LHCN-M2 (cell line): Measurements from ENCODE around the gene FAM20C. TPM values are rescaled to one million over a fixed set of nuclear protein-coding genes. Genes with fewer than 3 reads are reported as not detected.

Experiments used
- DNase-seq: peaks from one replicate; pipeline ENCODE4 v3.0.0-alpha.2; 2012; ENCODE audit warnings: low read depth
- total RNA-seq: library from RNA; depleted of rRNA; stranded (reverse); fragments of >200 nt; gene quantifications from 2 replicates; pipeline ENCODE4 v1.2.3, GENCODE V29; 2014; rRNA removed

The FAM20C gene
- total RNA-seq, 1 experiment from 2014 or later, result 36.4 TPM

- no peak for DNase-seq
Measured at GRCh38 chr7:300546-301290, 108.3 kb downstream of the FAM20C start.

GRCh38 chr7:301291-302053, 109.1 kb downstream of the FAM20C start:
- no peak for DNase-seq

- DNase-seq, result no peak
Measured at GRCh38 chr7:302054-302992, 110.0 kb downstream of the FAM20C start.

GRCh38 chr7:303425-303824, 111.1 kb downstream of the FAM20C start:
- no peak for DNase-seq

GRCh38 chr7:303884-304573, 111.7 kb downstream of the FAM20C start:
- no peak for DNase-seq

- DNase-seq, result no peak
Measured at GRCh38 chr7:304574-305409, 112.4 kb downstream of the FAM20C start.

- no peak for DNase-seq
Measured at GRCh38 chr7:305410-306151, 113.2 kb downstream of the FAM20C start.

GRCh38 chr7:307970-308369, 115.6 kb downstream of the FAM20C start:
- no peak for DNase-seq

GRCh38 chr7:309586-310228, 117.3 kb downstream of the FAM20C start:
- no peak for DNase-seq

Other genes with a start within 250 kb of the FAM20C start
- gene FOXL3, start 97.6 kb downstream of the FAM20C start, total RNA-seq, result not detected in 2 replicates